GM21360 (cell line): Measurements from ENCODE around the gene EPAS1.
A peak's percentile ranks its signal among the peaks of the same experiment; 100 is the strongest.

Experiments
- ATAC-seq: cut with Tn5 transposase; IDR thresholded peaks from one replicate; pipeline ENCODE4 v1.9.1; 2021; ENCODE audit warnings: mild to moderate bottlenecking, moderate library complexity; ENCODE audit not compliant: unreplicated experiment

Gene EPAS1

DNA sequence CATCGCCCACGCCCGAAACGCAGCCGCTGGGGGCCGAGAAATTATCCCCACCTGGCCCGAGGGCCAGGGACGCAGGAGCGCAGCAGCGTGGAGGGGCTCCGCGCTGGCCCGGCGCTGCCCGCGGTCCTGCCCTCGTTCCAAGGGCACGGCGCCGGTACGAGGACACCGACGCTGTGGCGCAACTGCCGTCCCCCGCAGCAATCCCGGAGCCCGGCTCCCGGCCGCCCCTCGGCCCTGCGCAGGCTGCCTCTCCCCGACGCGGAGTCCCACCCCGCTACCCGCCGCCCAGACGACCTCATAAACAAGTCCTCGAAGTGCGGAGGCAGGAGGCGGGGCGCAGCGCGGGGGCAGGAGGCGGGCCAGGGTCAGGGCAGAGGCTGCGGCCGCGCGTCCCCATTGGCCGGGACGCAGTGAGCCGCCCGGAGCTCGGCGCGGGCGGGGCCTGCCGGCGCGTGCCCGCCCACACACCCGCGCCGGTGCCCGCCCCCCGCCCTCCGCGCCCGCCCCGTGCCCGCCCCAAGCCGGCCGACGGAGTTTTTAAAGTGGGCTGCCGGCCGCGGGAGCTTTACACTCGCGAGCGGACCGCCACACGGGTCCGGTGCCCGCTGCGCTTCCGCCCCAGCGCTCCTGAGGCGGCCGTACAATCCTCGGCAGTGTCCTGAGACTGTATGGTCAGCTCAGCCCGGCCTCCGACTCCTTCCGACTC is at the start of gene EPAS1:
Gene EPAS1, plus strand, starts transcription at position 568 of the 706 bp plus-strand sequence. CDS start 505 bp downstream, outside the sequence.
- peak; percentile 88 for ATAC-seq

DNA sequence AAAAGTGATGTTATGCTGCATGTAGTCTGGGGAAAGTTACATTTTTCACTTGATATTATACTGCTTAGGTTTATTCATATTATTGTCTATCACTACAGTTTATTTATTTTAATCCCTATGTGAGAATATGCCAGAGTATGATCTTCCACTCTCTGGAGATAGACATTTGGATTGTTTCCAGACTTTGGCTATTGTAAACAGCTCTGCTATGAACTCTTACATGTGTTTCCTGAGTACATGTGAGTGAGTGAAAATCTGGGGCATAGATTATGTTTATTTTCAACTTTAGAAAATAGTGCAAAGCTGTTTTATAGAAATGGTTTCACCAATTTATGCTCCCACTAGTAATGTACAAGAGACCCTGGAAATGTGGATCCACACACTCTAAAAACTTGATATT is 49.0 kb upstream of the EPAS1 start:
- no peak for ATAC-seq

DNA sequence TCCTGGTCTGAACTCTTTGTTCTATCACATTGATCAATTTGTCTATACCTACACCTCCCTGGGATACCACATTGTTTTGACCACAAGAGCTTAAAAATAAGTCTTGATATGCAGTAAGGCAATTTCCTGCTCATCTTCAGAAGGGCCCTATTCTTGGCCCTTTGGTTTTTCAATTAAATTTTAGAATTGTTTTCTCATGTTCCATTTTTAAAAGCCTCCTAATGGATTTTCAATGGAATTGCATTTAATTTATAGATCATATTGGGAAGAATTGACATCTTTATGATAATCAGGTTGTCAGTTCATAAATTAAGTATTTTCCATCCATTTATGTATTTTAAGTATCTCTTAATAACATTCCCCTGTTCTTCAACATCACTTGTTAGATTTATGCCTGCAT is 47.6 kb upstream of the EPAS1 start:
- ATAC-seq, result no peak

DNA sequence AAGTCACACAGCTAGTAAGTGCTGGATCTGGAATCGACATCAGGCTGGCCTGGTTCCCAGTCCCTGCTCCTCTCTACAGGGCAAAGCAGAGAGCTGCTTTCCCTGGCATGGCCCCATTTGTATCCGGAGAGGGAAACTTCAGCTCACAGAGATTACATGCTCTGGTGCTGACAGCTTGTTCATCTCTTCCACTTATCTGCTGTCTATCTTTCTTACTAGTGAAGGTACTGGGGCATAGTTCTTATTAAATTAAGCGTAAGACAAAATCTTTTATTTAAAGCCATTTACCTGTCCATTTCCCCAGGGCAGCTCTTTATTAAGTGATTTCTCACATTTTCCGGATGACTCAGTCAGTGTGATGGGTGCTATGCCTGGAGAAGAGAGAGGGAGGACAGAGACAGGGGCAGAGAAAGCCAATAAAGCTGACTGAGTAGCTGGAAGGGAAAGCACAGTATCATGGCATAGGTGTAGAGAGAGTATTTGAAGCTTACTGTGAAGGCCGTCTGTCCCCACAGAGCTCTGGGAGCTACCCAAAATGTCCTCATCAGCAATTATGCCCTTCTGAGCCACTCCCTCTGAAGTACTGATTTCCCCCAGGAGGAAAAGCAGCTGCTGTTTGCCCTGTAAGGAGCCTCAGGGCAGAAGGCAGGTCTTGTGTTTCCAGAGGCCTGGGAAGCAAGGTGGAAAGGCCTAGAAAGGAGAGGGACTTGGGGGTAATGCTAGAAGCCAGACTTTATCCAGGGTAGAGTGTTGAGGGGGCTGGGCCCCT is 44.1 kb upstream of the EPAS1 start:
- no peak for ATAC-seq

DNA sequence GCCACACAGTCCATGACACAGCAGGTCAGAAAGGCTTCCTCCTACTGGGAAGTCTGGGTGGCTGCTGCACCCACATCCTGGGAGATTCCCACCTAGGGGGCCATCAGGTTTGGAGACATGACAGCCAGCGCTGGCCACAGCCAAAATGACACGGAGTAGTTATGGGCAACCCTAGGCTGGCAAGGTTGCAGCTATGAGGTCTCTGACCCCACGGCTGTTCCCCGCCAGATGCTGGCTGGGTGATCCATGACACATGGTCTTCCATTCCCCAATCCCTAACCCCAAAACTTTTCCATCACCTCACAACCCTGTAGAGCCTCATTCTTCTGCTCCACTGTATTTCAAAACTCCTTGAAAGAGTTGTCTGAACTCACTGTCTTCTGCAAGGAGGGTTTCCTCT is 42.7 kb upstream of the EPAS1 start:
- ATAC-seq, result no peak

DNA sequence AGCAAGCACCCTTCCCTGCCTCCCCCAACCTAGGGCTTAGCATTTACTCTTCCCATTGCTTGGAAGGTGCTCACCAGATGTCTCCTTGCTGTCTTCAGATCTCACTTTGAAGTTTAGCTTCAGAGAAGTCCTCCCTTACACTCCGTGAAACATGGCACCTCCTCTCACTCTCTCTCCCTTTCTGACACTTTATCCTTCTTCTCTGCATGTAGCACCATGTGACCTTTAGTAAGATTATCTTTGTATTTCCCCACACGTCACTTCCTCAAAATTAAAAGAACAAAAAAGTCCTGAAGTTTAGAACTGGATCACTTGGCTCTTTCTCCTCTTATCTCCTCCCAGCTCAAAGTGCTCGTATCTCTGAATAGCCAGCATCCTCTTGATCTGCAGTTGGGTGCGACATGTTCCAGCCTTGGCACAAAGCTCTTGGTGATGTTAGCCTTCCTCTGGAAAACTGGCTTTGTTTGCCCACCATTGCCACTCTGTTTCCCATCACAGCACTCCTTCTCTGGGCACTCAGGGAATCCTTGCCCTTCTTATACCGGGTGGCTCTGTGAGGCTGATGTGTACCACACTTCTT is 40.6 kb upstream of the EPAS1 start:
- no peak for ATAC-seq

DNA sequence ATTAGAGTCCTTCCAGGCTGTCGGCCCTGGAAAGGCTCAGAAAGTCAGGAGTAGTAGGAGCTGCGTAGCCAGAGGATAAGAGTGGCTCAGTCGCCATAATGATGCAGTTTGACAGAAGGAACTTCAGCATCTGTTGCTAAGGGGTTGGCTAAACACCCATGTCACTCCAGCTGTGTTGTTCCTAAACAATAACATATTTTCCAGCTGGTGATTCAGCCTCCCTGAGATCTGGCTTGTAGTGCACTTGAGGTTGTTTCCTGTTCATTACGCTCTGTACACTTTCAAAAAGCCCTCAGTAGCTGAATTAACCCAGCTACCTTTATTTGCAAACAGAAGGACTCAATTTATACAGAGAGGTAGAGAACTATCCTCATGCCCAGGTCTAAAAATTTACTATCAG is 39.7 kb upstream of the EPAS1 start:
- no peak for ATAC-seq

DNA sequence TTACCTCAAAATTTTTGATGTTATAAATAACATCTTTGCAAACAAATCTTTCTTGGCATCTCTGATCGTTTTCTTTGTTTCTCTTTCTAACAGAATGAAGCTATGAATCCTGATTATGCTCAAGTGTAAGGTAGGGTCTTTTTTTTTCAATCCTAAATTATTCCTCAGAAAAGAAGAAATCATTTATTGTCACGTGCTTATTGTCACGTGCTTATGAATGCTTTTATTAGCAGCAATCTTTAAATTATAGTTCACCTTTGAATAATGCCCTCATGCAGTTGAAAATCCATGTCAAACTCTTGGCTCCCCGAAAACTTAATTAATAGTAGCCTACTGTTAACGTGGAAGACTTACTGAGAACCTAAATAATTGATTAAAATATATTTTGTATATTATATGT is 39.2 kb upstream of the EPAS1 start:
- ATAC-seq, result no peak

DNA sequence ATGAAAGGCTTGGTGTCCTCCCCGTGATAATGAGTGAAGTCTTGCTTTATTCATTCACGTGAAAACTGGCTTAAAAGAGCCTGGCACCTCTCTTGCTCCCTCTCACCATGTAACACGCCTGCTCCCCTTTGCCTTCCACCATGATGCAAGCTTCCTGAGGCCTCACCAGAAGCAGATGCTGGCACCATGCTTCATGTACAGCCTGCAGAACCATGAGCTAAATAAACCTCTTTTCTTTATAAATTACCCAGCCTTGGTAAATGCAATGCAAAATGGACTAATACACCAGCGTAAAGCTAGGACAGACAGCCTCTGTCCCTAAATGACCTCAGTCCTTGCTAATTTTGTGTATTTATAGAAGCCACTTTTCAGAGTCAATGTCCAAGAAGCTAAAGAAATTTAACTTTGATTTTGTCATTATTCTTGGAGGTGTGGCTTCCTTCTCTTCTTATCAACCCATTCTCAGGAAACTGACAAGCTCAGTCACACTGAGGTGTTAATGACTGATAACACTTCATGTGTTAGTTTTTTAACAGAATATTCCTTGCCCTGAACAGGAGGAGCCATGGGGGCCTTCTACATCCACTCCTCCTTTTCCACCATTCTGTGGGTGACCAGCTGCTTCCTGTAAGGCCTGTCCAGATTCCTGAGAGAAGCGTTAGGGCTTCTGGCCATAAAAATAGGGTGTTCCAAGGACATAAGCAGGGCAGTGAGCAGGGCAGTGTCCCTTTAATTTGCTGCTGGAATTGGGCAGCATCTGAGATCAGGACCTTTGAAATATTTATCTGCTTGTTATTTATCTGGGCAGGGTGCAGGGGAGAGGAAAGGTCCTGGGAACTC is 38.0 kb upstream of the EPAS1 start:
- no peak for ATAC-seq

DNA sequence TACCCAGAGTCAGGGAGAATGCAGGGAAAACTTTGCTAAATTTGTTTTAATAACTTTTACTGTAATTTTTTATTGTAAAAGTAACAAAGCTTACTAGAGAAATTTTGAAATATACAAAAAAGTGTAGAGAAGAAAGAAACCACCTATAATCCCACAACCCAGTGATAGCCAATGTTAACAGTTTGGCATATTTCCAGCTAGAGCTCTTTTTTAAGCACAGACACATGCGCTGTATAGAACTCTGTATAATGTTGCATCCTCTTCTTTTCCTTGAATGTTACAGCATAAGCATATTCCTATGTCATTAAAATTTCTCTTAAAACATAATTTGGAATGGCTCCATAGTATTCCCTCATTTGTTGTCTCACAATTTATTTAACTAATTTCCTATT is 37.4 kb upstream of the EPAS1 start:
- ATAC-seq, result no peak

DNA sequence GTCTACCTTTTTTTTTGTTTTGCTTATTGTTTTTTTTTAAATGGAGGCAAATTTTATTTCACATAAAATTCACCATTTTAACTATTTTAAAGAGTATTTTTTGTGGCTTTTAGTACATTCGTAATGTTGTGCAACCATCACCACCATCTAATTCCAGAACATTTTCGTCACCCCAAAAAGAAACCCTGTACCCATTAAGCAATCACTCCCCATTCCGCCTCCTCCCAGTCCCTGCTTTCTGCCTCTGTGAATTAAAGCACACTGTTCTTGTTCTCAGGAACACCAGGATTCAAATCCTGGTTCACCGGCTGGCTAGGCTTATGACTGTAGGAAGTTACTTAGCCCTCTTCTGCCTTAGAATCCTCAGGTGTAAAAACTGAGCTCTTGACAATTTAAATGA is 36.9 kb upstream of the EPAS1 start:
- ATAC-seq, result no peak

DNA sequence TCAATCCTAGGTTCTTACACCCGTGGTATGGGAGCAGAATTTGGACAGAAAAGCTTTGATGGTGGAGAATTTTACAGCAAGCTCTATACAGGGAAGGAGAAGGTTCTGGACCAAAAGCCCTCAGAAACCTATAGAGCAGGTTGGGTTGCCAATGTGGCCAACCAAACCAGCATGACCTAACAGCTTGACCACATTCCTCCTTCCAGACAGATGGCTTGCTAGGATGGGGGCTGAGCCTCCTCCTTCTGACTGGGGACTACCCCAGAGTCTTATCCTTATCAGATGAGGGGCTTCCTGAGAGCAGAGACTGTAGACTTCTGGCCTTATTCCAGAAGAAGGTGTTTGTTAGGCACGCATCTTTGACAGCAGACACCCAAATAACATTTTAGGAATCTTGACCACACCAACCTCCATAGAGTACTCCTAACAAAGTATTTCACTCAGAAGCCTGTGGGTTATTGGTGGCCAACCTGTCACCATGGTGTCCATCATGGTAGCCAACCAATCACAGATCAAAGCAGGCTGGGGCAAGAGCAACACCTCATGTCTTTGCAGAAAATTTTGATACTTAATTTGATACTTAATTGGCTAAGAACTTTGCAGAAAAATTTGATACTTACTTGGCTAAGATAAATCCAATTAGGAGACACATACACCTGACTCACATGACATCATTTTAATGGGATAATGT is 34.8 kb upstream of the EPAS1 start:
- ATAC-seq, result no peak

DNA sequence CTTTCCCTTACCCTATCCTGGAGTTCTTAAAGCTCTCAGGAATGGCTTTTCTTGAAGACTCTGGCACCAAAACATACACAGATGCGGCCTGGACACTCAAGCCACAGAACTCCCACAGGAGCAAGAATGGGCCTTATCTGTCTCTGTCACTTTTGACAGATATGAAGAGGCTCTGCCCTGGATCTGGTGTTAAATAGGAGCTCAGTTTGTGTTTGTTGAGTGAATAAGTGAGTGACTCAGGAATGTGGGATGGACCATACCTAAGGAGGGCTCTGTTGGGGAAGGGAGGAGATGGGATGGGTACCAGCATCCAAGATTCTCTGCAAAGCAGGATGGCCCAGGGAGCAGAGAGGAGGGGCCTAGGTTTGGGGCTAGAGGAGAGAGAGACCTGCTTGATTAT is 33.9 kb upstream of the EPAS1 start:
- no peak for ATAC-seq

DNA sequence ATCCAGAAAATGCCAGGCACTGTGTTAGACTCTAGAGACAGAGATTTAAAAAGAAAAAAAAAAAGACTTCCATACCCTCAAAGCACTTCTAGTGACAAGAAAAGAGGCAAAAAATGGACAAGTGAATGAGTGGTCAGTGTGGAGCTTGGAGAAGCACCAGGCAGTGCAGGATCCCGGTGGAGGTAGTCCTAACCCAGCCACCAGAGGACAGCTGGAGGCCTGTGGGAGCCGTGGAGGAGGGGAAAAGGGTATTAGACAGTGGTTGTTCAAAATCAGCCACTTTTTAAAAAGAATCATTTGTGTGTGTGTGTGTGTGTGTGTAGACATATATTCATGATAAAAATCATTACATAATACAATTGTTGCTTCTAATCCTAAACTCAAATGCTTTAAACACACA is 32.8 kb upstream of the EPAS1 start:
- no peak for ATAC-seq

DNA sequence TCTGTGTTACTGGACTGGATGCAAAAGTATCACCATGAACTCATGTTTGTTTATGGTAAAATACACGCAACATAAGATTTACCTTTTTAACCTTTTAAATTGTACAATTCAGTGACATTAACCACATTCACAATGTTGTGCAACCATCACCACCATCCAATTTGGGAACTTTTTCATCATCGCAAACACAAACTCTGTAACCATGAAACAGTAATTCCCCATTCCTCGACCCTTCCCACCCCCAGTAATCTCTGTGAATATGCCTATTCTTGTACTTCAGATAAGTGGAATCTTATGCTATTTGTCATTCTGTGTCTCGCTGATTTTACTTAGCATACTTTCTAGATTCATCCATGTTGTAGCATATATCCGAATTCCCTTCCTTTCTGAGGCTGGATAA is 31.1 kb upstream of the EPAS1 start:
- ATAC-seq, result no peak

DNA sequence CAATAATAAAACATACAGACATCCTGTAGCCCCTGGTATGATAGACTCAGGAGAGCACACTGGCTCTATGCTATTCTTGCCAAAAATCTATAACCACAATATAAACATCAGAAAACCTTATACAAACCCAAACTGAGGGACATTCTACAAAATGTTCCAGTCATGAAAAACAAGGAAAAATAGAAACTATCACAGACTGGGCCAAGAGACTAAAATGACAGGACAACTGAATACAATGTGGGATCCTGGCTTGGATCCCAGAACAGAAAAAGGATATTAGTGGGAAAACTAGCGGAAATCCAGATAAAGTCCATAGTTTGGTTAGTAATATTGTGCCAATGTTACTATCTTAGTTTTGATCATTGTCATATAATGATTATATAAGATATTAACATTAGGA is 29.6 kb upstream of the EPAS1 start:
- no peak for ATAC-seq

DNA sequence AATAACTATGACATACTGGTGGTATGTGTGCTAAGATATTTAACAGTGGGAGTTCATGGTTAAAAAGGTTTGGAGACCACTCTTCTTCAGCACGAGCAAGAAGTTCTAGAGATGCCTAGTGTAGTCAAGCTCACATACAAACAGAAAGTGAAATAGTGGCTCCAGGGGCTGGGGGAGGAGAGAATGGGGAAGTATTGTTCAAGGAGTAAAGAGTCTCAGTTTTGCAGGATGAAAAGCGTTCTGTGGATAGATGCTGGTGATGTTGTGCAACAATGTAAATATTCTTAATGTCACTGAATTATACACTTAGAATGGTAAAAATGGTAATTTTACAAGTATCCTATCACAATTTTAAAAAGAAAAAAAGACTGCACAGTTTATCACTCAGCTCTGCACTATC is 29.0 kb upstream of the EPAS1 start:
- ATAC-seq, result no peak

DNA sequence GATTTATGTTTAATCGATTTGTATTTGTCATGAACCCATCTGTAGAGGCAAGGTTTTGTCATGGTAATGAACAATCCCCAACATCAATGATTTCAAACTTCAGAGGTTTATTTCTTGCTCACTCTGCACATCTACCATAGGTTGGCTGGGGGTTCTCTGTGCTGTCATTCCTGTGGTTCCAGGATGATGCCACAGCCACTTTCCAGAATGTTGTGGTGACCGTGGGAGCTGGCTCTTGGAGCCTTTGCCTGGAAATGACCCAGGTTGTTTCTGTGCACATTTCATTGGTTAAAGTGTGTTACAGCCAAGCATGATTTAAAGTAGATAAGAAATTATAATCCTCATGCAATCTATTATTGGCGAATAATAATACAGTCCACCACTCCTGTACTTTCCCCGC is 28.2 kb upstream of the EPAS1 start:
- ATAC-seq, result no peak

DNA sequence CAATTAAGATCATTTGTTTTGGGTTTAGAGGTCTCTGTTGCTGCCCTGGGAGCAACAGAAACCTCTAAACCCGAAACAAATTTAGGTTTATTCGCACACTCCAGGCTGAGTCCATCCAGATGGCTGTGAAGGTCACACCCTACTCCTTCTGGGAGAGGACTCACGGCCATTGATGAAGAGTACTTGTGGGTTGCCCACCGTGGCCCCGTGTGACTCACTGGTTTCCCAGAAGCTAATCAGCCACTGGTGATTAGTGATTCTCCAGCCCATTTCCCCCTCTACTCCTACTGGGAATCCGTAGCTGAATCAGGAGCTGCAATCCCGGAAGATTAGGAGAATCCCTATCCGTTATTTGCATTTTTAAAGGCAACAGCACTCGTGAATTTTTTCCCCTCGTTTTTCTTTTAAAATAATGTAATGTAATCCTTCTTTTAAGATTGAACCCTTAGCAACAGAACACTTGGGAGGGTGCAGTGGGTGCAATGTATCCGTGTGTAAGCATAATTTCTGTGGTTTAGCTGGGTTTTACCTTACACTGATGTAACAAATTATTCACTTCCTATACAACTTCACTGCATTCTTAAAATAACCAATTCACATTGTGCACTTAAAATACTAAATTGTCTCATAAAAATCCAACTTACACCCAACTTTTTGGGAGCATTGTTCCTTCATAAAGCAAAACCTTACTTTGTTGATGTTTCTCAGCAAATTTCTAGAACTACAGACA is 27.5 kb upstream of the EPAS1 start:
- ATAC-seq, result no peak

DNA sequence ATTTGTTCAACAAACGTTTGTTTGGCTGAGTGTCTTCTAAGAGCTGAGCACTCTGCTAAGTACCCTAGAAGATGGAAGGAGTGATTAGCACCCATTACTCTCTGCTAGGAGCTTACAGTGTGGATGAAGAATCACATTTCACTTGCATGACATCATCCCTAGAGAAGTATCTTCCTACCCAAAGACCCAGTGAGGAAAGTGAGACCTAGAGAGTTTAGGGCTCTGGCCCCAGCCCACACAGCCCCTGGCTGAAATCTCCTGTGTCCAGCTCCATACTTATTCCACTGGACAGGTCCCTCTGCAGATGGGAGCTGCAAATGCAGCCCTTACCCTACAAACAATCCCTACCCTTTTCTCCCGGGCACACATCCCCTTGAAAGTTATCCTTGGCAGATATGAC is 26.8 kb upstream of the EPAS1 start:
- ATAC-seq, result no peak
